K562 (cell line): Measurements from ENCODE around the gene HLCS. TPM values are rescaled to one million over a fixed set of nuclear protein-coding genes. Genes with fewer than 3 reads are reported as not detected.

Experiments used
- ATAC-seq: fragments of 200-7000 bp; cut with Tn5 transposase; 3 replicates; pipeline ENCODE4 v1.9.1; 2020; ENCODE audit warnings: moderate library complexity
- BruUV-seq: library from RNA; stranded (reverse); fragments of 400-500 nt; replicated peaks from 2 replicates; lab custom pipeline; 2021; lab: Mats Ljungman, UMichigan
- CTCF ChIA-PET: fragments of 300-600 bp; formaldehyde crosslinking; extraction: SDS; loops from one replicate; lab custom pipeline; 2021; ENCODE audit warnings: low intra/inter-chr PET ratio; lab: Yijun Ruan, JAX
- POLR2A ChIA-PET: fragments of 300-600, 350-650 bp; sonication (Branson Sonifier 250); formaldehyde crosslinking; extraction: SDS; loops from one replicate; lab custom pipeline; 2021; ENCODE audit warnings: antibody characterized with exemption, inconsistent platforms; lab: Yijun Ruan, JAX
- DNase-seq, 4 experiments: peaks; one replicate each; pipeline versions ENCODE4 v3.0.0 to v3.0.0-alpha.2; 2011 to 2018; ENCODE audit warnings: low spot score in 3 of 4, mixed read lengths in 3 of 4; ENCODE audit errors: extremely low read depth in 1 of 4
- FAIRE-seq: peaks from 2 replicates; lab custom pipeline; 2011; peaks lifted over from hg19 to GRCh38; lab: Jason Lieb, UNC
- H2AFZ ChIP-seq: 2 replicates; pipeline ENCODE4 v1.6.0; 2011; ENCODE audit warnings: low read depth, low read length, control low read depth, inconsistent platforms
- H3K27ac ChIP-seq: fragments of 200-600 bp; 3 replicates; pipeline ENCODE4 v1.8.0; 2011; ENCODE audit warnings: low read depth, mild to moderate bottlenecking, control low read depth, inconsistent platforms, low read length, moderate library complexity, mixed read lengths; ENCODE audit errors: extremely low read depth
- H3K27me3 ChIP-seq, 2 experiments: fragments of 300-600 bp in 1 of 2; 2 replicates in 1 of 2; 3 replicates in 1 of 2; pipeline versions ENCODE4 v1.6.0 to v1.8.0; 2011; ENCODE audit warnings: inconsistent platforms in 2 of 2, low read length in 2 of 2, mild to moderate bottlenecking in 1 of 2, mixed read lengths in 1 of 2, moderate library complexity in 1 of 2; ENCODE audit not compliant: control insufficient read depth in 2 of 2, insufficient read depth in 2 of 2
- H3K36me3 ChIP-seq: fragments of 300-600 bp; 3 replicates; pipeline ENCODE4 v1.8.0; 2011; ENCODE audit warnings: mild to moderate bottlenecking, low read length, inconsistent platforms; ENCODE audit not compliant: control insufficient read depth, insufficient read depth
- H3K4me1 ChIP-seq, 2 experiments: fragments of 200-600 bp in 1 of 2; replicated peaks in 1 of 2; 2 replicates in 1 of 2; 3 replicates in 1 of 2; pipeline versions ENCODE4 v1.5.1 to v1.8.0; 2011; ENCODE audit warnings: inconsistent platforms in 2 of 2, low read length in 2 of 2, mild to moderate bottlenecking in 1 of 2, mixed read lengths in 1 of 2, moderate library complexity in 1 of 2; ENCODE audit not compliant: control insufficient read depth in 2 of 2, insufficient read depth in 2 of 2
- H3K4me2 ChIP-seq: 2 replicates; pipeline ENCODE4 v1.6.1; 2011; ENCODE audit warnings: low read length, control low read depth, inconsistent platforms, mixed read lengths; ENCODE audit not compliant: insufficient read depth
- H3K4me3 ChIP-seq: fragments of 200-600 bp; sonication (generic), shearing (Covaris generic); 2 replicates; pipeline ENCODE4 v1.5.1; 2016; ENCODE audit warnings: control low read depth, inconsistent platforms
- H3K79me2 ChIP-seq: fragments of 200-600 bp; 3 replicates; pipeline ENCODE4 v1.8.0; 2011; ENCODE audit warnings: low read length, inconsistent platforms; ENCODE audit not compliant: control insufficient read depth, insufficient read depth
- H3K9ac ChIP-seq, 2 experiments: 2 replicates each; pipeline versions ENCODE4 v1.6.0 to v1.6.1; 2011; ENCODE audit warnings: low read depth in 2 of 2, low read length in 2 of 2, control low read depth in 1 of 2, inconsistent platforms in 1 of 2, mild to moderate bottlenecking in 1 of 2, mixed read lengths in 1 of 2; ENCODE audit not compliant: insufficient read depth in 1 of 2
- H3K9me1 ChIP-seq: one replicate; pipeline ENCODE4 v1.6.0; 2011; ENCODE audit warnings: inconsistent platforms, mild to moderate bottlenecking, low read length, moderate library complexity; ENCODE audit not compliant: control insufficient read depth, insufficient read depth
- H3K9me3 ChIP-seq: replicated peaks from 2 replicates; pipeline ENCODE4 v1.5.1; 2011; ENCODE audit warnings: low read depth, low read length, inconsistent platforms; ENCODE audit not compliant: control insufficient read depth, insufficient read depth
- H4K20me1 ChIP-seq: replicated peaks from 2 replicates; pipeline ENCODE4 v1.6.1; 2011; ENCODE audit warnings: low read length, inconsistent platforms, mixed read lengths; ENCODE audit not compliant: control insufficient read depth, insufficient read depth
- CBX3 ChIP-seq, 2 experiments: IDR thresholded peaks; 1 replicate in 1 of 2; 2 replicates in 1 of 2; pipeline ENCODE4 v1.6.1; 2012; ENCODE audit warnings: inconsistent platforms in 2 of 2, low read length in 2 of 2, borderline replicate concordance in 1 of 2, control low read depth in 1 of 2
- E2F6 ChIP-seq, 2 experiments: IDR thresholded peaks; 2 replicates each; pipeline ENCODE4 v1.6.1; 2011; ENCODE audit warnings: borderline replicate concordance in 1 of 2, control low read depth in 1 of 2, low read depth in 1 of 2, low read length in 1 of 2, mild to moderate bottlenecking in 1 of 2, mixed read lengths in 1 of 2, moderate library complexity in 1 of 2; ENCODE audit not compliant: insufficient read depth in 1 of 2, insufficient read length in 1 of 2, poor library complexity in 1 of 2, severe bottlenecking in 1 of 2; ENCODE audit errors: extremely low read depth in 1 of 2
- ELK1 ChIP-seq: sonication (generic); formaldehyde crosslinking; IDR thresholded peaks from 2 replicates; pipeline ENCODE4 v1.8.1; 2022; ENCODE audit warnings: missing genetic modification reagents
- KLF1 ChIP-seq: fragments of 450-650 bp; IDR thresholded peaks from 2 replicates; pipeline ENCODE4 v1.6.1; 2016; ENCODE audit warnings: missing genetic modification characterization, missing compliant biosample characterization
- MLX ChIP-seq, 2 experiments: fragments of 450-650 bp in 1 of 2; sonication (generic) in 1 of 2; formaldehyde crosslinking; conservative IDR thresholded peaks; 2 replicates each; pipeline versions ENCODE4 v1.4.0 to v1.8.1; 2020 to 2022; ENCODE audit warnings: mild to moderate bottlenecking in 1 of 2, missing genetic modification reagents in 1 of 2
- MNT ChIP-seq, 2 experiments: fragments of 450-650 bp; conservative IDR thresholded peaks; 2 replicates each; pipeline ENCODE4 v1.6.1; 2017; ENCODE audit warnings: mild to moderate bottlenecking in 2 of 2, moderate library complexity in 2 of 2
- STAT6 ChIP-seq: sonication (generic); formaldehyde crosslinking; IDR thresholded peaks from 2 replicates; pipeline ENCODE4 v1.8.1; 2023; ENCODE audit warnings: mild to moderate bottlenecking, missing genetic modification reagents
- WGBS: fragments of 100-300 bp; shearing (Covaris generic); methylation state at CpG from one replicate; pipeline ENCODE4 v1.1.6; 2016; ENCODE audit warnings: low coverage, mixed read lengths; ENCODE audit not compliant: insufficient coverage; ENCODE audit errors: missing lambda C conversion rate; 5-methylcytosine and 5-hydroxymethylcytosine counted together
- in situ Hi-C: fragments of 300-500 bp; cut with MboI; formaldehyde crosslinking; loops from 4 replicates; pipeline ENCODE4 v1.15.0; 2018; ENCODE audit warnings: inconsistent platforms, mixed read lengths
- intact Hi-C: fragments of 100-400 bp; cut with micrococcal nuclease; formaldehyde crosslinking; loops from 2 replicates; pipeline ENCODE4 v1.14.2; 2022
- polyA plus RNA-seq, 8 experiments: library from polyadenylated mRNA; depleted of rRNA in 4 of 8; stranded (reverse) in 5 of 8; unstranded in 3 of 8; fragments of >200 nt; fragmentation: Nextera tagmentation in 2 of 8; fragmentation: Illumina TruSeq in 1 of 8; extraction: Ambion mirVana in 2 of 8; extraction: Trizol in 1 of 8; gene quantifications; 2 replicates each; pipeline versions ENCODE4 v1.2.1 to v1.2.3, GENCODE V29; 2011 to 2014; ENCODE audit warnings: inconsistent platforms in 1 of 8, missing spikeins in 1 of 8
- total RNA-seq, 7 experiments: library from RNA; depleted of rRNA in 6 of 7; stranded (reverse); fragments of >200 nt in 6 of 7; fragmentation: Illumina TruSeq in 2 of 7; extraction: Trizol in 2 of 7; gene quantifications; 2 replicates each; pipeline versions ENCODE4 v1.2.1 to v1.2.3, GENCODE V29; 2011 to 2021; ENCODE audit warnings: low replicate concordance in 1 of 7

HLCS gene
- total and polyA plus RNA-seq, 9 of the 15 experiments (the other 6 are each of a cell fraction or from before 2014, with no cell fraction given) = 3.0 to 21.5 (median 17.1) TPM

DNA sequence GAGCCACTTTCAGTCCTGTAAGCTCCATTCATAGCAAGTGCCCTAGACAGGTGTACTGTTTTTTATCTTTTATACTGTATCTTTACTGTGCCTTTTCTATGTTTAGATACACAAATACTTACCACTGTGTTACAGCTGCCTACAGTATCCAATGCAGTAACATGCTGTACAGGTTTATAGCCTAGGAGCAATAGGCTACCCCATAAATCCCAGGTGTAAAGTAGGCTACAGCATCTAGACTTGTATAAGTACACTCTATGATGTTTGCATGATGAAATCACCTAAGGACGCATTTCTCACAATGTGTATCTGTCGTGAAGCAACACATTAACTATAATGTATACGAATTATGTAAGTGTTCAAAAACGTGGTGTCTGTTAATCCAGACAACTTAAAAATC, 10.7 kb downstream of the HLCS start:
- H3K9ac ChIP-seq = no peak overlapping the region
- H3K36me3 ChIP-seq = peaks cover 16% of the 10 kb centered on the region
- ChIA-PET CTCF (no interaction called here), POLR2A (interaction anchor here (0.6 to 2.2 kb wide), 3 partner anchors 9 to 352 kb away, joined by 3 to 17 read pairs (median 3); partner anchors contain the start of gene HLCS)
- H2AFZ ChIP-seq = no peak overlapping the region
- H3K79me2 ChIP-seq = no peaks in the 10 kb centered on the region
- no peak for ATAC-seq
- H3K27ac ChIP-seq = no peak overlapping the region
- WGBS = 92% methylated on average over 4 of the region's 4 CpGs
- H3K9me3 ChIP-seq = no peaks in the 10 kb centered on the region
- H3K9me1 ChIP-seq = no peaks in the 10 kb centered on the region
- in situ Hi-C loops (no loop called here), intact Hi-C loops (no loop called here)
- no peaks in the 10 kb centered on the region for H4K20me1 ChIP-seq
- H3K4me3 ChIP-seq = no peak overlapping the region
- no peak for FAIRE-seq
- no peaks in the 10 kb centered on the region for H3K27me3 ChIP-seq
- H3K4me1 ChIP-seq = peaks cover 0 to 8% of the 10 kb centered on the region in 2 experiments; a peak in 2 of 5 replicates
- no peak overlapping the region for H3K4me2 ChIP-seq
- no TSS peak for BruUV-seq
- no peak for DNase-seq
- no peak for TF ChIP-seq ELK1
- no peak for TF ChIP-seq E2F6 (IDR thresholded peaks at IDR 0.05; ENCODE audit: borderline replicate concordance in 1 of 2, extremely low read depth in 1 of 2, insufficient read depth in 1 of 2, insufficient read length in 1 of 2, low read depth in 1 of 2, low read length in 1 of 2, poor library complexity in 1 of 2, severe bottlenecking in 1 of 2)
- no peak for TF ChIP-seq STAT6 (CRISPR knock-in tag)
- no peak for TF ChIP-seq CBX3 (IDR thresholded peaks at IDR 0.05; ENCODE audit: borderline replicate concordance in 1 of 2, low read length in 2 of 2)
- TF ChIP-seq KLF1 (tag) = no peak
- TF ChIP-seq MLX (CRISPR knock-in tag; conservative IDR thresholded peaks at IDR 0.05) = no peak
- no peak for TF ChIP-seq MNT (conservative IDR thresholded peaks at IDR 0.05)
